OCI-LY1 (cell line): ENCODE measurements around the gene FDPS.

Source experiments
- H2AFZ ChIP-seq: fragments of 200-600 bp; sonication (generic), shearing (Covaris generic); 2 replicates; pipeline ENCODE4 v1.6.0; 2014; ENCODE audit warnings: antibody characterized with exemption, mild to moderate bottlenecking, low read length
- H3F3A ChIP-seq: fragments of 200-600 bp; sonication (generic), shearing (Covaris generic); 2 replicates; pipeline ENCODE4 v1.6.0; 2014; ENCODE audit warnings: mild to moderate bottlenecking, antibody characterized with exemption, low read length, moderate library complexity; ENCODE audit not compliant: insufficient read depth
- H3K27ac ChIP-seq: fragments of 200-600 bp; sonication (generic); 2 replicates; pipeline ENCODE4 v1.5.1; 2014; ENCODE audit warnings: low read length, mixed run types, mild to moderate bottlenecking, low read depth; ENCODE audit not compliant: poor library complexity, severe bottlenecking
- H3K27me3 ChIP-seq: fragments of 200-600 bp; sonication (generic); 2 replicates; pipeline ENCODE4 v1.6.0; 2014; ENCODE audit warnings: antibody characterized with exemption, mild to moderate bottlenecking, low read length, moderate library complexity; ENCODE audit not compliant: insufficient read depth
- H3K36me3 ChIP-seq: fragments of 200-600 bp; sonication (generic); 2 replicates; pipeline ENCODE4 v1.6.1; 2014; ENCODE audit warnings: mild to moderate bottlenecking, antibody characterized with exemption, low read length, moderate library complexity, mixed read lengths; ENCODE audit not compliant: insufficient read depth
- H3K4me1 ChIP-seq: fragments of 200-600 bp; sonication (generic); 2 replicates; pipeline ENCODE4 v1.5.1; 2014; ENCODE audit warnings: mild to moderate bottlenecking, low read length, moderate library complexity; ENCODE audit not compliant: insufficient read depth, severe bottlenecking
- H3K4me2 ChIP-seq: fragments of 200-600 bp; sonication (generic), shearing (Covaris generic); 2 replicates; pipeline ENCODE4 v1.6.1; 2014; ENCODE audit warnings: low read length
- H3K4me3 ChIP-seq: fragments of 200-600 bp; sonication (generic); 2 replicates; pipeline ENCODE4 v1.5.1; 2014; ENCODE audit warnings: low read length, low read depth, mild to moderate bottlenecking, mixed read lengths; ENCODE audit not compliant: poor library complexity, severe bottlenecking
- H3K79me2 ChIP-seq: fragments of 200-600 bp; shearing (Covaris generic); 2 replicates; pipeline ENCODE4 v1.6.1; 2016; ENCODE audit warnings: mixed run types, low read length, mixed read lengths; ENCODE audit not compliant: insufficient read depth
- H3K9ac ChIP-seq: fragments of 200-600 bp; sonication (generic), shearing (Covaris generic); 2 replicates; pipeline ENCODE4 v1.6.1; 2014; ENCODE audit warnings: mild to moderate bottlenecking, low read length, mixed read lengths
- H3K9me2 ChIP-seq: fragments of 200-600 bp; sonication (generic), shearing (Covaris generic); 2 replicates; pipeline ENCODE4 v1.6.1; 2014; ENCODE audit warnings: low read depth, mild to moderate bottlenecking, low read length, mixed read lengths
- H3K9me3 ChIP-seq: fragments of 200-600 bp; shearing (Covaris generic); 2 replicates; pipeline ENCODE4 v1.6.1; 2014; ENCODE audit warnings: low read length, mixed read lengths
- H4K20me1 ChIP-seq: fragments of 200-600 bp; sonication (generic), shearing (Covaris generic); 2 replicates; pipeline ENCODE4 v1.6.0; 2016; ENCODE audit warnings: mild to moderate bottlenecking, low read length; ENCODE audit not compliant: insufficient read depth
- CTCF ChIP-seq: fragments of 200-600 bp; sonication (generic), shearing (Covaris generic); IDR thresholded peaks from 2 replicates; pipeline ENCODE4 v1.5.1; 2017; ENCODE audit warnings: mild to moderate bottlenecking, antibody characterized with exemption, low read length, moderate library complexity, mixed read lengths
- EZH2 ChIP-seq: fragments of 200-600 bp; sonication (generic), shearing (Covaris generic); IDR thresholded peaks from 2 replicates; pipeline ENCODE4 v1.8.0; 2017; ENCODE audit warnings: borderline replicate concordance, mixed run types, mild to moderate bottlenecking, antibody characterized with exemption, low read length, moderate library complexity, mixed read lengths

The FDPS gene

DNA sequence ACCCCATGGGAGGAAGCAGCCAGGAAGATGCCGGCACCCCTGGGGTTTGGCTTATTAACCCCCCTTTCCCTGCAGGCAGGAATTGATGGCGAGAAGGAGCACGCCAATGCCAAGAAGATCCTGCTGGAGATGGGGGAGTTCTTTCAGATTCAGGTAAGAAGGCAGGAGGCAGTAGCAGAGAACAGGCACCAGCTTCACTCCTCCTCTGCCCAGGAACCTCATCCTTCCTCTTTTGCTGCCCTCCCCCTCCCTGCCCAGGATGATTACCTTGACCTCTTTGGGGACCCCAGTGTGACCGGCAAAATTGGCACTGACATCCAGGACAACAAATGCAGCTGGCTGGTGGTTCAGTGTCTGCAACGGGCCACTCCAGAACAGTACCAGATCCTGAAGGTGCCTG is 10.9 kb downstream of the FDPS start:
- H2AFZ ChIP-seq = no peak overlapping the region
- H3K9ac ChIP-seq = no peak overlapping the region; the same call in 1 of the 2 replicates
- no peaks in the 10 kb centered on the region for H3K27me3 ChIP-seq
- peaks cover 48% of the 10 kb centered on the region for H3K36me3 ChIP-seq
- H3F3A ChIP-seq = no peaks in the 10 kb centered on the region
- peak overlapping the region; percentile 97; the same call in 1 of the 2 replicates for H3K4me2 ChIP-seq
- H3K9me3 ChIP-seq = no peaks in the 10 kb centered on the region
- H3K4me3 ChIP-seq = no peak overlapping the region
- no peaks in the 10 kb centered on the region for H3K79me2 ChIP-seq
- H3K9me2 ChIP-seq = no peaks in the 10 kb centered on the region
- H4K20me1 ChIP-seq = no peaks in the 10 kb centered on the region
- H3K27ac ChIP-seq = peak overlapping the region; percentile 24
- peaks cover 36% of the 10 kb centered on the region for H3K4me1 ChIP-seq
- TF ChIP-seq EZH2 (no peak), CTCF (no peak)

GRCh38 chr1:155320252-155320651 is 11.6 kb downstream of the FDPS start:
- Histone ChIP-seq H3K9me3 (no peaks in the 10 kb centered on the region), H3K4me3 (peak overlapping the region; percentile 52), H3F3A (no peaks in the 10 kb centered on the region), H2AFZ (no peak overlapping the region), H3K9ac (no peak overlapping the region; the same call in 1 of the 2 replicates), H3K27ac (peak overlapping the region; percentile 24), H3K9me2 (no peaks in the 10 kb centered on the region), H3K4me1 (peaks cover 43% of the 10 kb centered on the region), H3K4me2 (peak overlapping the region; percentile 97), H4K20me1 (no peaks in the 10 kb centered on the region), H3K36me3 (peaks cover 41% of the 10 kb centered on the region), H3K27me3 (no peaks in the 10 kb centered on the region), H3K79me2 (no peaks in the 10 kb centered on the region)
- TF ChIP-seq EZH2 (no peak), CTCF (no peak)

GRCh38 chr1:155320661-155321617 is 12.3 kb downstream of the FDPS start, which contains the start of gene RUSC1:
Gene RUSC1 (plus strand): TSS chr1:155320894. CDS start chr1:155321774, 880 bp downstream.
- Histone ChIP-seq H3K9ac (peak within 1 kb of the TSS; percentile 39; the same call in 1 of the 2 replicates), H3K27me3 (no peaks in the 10 kb centered on the region), H3K4me2 (peak within 1 kb of the TSS; percentile 97), H3F3A (no peaks in the 10 kb centered on the region), H3K4me1 (peaks cover 49% of the 10 kb centered on the region), H4K20me1 (no peaks in the 10 kb centered on the region), H3K4me3 (peak within 1 kb of the TSS; percentile 52), H3K79me2 (no peaks in the 10 kb centered on the region), H3K9me2 (no peaks in the 10 kb centered on the region), H2AFZ (no peak within 1 kb of the TSS), H3K36me3 (peaks cover 41% of the 10 kb centered on the region), H3K9me3 (no peaks in the 10 kb centered on the region), H3K27ac (peak within 1 kb of the TSS; percentile 24)
- TF ChIP-seq CTCF (no peak), EZH2 (no peak)
